ENCODE results near the gene FAM83D.

The FAM83D gene

DNA sequence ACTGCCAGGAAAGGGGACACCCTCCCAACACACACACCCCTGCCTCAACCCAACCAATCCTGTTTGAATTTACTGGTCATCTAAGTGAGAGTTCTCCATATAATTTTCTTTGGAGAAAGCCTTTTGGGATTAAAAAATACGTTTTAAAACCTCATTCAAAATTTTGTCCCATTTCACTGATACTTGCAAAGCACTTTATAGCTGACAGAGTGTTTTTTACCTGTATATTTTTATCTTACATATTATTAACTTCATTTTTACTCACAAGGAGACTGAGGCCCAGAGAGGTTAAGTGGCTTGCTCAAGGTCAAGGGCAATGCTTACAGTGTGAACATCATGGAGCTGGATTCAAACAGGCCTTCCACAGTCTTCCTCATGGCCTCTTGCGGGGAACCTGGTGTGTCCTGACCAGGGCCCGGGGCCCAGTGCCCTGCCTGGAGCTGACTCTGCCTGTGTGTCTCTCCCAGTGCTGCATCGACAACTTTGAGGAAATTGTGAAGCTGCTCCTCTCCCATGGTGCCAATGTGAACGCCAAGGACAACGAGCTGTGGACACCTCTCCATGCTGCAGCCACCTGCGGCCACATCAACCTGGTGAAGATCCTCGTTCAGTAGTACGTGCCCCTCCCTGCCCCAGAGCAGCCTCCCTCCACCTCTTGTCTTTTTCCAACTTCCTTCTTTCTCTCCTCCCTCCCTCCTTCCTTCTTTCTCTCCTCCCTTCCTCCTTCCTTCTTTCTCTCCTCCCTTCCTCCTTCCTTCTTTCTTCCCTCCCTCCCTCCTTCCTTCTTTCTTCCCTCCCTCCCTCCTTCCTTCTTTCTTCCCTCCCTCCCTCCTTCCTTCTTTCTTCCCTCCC is 30.9 kb upstream of the FAM83D start:
- in situ Hi-C loops (cut with MboI; ENCODE audit: low pct_unique_long_range_greater_than_20kb, low sequenced_read_pairs, unreplicated experiment) = no loop called here
- TF ChIP-seq, protein P1, sequence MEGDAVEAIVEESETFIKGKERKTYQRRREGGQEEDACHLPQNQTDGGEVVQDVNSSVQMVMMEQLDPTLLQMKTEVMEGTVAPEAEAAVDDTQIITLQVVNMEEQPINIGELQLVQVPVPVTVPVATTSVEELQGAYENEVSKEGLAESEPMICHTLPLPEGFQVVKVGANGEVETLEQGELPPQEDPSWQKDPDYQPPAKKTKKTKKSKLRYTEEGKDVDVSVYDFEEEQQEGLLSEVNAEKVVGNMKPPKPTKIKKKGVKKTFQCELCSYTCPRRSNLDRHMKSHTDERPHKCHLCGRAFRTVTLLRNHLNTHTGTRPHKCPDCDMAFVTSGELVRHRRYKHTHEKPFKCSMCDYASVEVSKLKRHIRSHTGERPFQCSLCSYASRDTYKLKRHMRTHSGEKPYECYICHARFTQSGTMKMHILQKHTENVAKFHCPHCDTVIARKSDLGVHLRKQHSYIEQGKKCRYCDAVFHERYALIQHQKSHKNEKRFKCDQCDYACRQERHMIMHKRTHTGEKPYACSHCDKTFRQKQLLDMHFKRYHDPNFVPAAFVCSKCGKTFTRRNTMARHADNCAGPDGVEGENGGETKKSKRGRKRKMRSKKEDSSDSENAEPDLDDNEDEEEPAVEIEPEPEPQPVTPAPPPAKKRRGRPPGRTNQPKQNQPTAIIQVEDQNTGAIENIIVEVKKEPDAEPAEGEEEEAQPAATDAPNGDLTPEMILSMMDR (IDR thresholded peaks at IDR 0.05; ENCODE audit: extremely low read depth, insufficient read depth, missing control alignments) = no peak
- DNase-seq (ENCODE audit: low spot score) = no peak

DNA sequence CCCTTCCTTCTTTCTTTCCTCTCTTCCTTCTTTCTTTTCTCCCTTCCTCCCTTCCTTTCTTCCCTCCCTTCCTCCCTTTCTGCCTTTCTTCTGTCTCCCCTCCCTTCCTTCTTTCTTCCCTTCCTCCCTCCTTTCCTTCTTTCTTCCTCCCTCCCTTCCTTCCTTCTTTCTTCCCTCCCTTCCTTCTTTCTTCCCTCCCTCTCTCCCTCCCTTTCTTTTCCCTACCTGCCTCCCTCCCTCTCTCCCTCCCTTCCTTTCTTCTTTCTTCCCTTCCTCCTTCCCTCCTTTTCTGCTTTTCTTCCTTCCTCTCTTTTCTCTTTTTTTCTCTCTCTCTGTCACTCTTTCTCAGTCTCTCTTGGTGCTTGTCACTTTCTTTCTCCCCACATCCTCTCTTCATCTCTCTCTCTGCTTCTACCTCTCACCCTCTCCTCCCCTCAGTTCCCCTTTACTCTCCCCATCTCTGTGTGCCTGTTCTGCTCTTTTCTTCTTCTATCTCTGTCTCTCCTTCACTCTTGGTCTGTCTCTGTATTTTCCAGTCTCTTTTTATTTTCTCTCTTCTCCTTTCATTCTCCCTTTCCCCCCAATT is 30.1 kb upstream of the FAM83D start:
- DNase-seq (ENCODE audit: low spot score) = no peak
- in situ Hi-C loops (cut with MboI; ENCODE audit: low pct_unique_long_range_greater_than_20kb, low sequenced_read_pairs, unreplicated experiment) = no loop called here
- TF ChIP-seq, protein P1 (IDR thresholded peaks at IDR 0.05; ENCODE audit: extremely low read depth, insufficient read depth, missing control alignments) = no peak

DNA sequence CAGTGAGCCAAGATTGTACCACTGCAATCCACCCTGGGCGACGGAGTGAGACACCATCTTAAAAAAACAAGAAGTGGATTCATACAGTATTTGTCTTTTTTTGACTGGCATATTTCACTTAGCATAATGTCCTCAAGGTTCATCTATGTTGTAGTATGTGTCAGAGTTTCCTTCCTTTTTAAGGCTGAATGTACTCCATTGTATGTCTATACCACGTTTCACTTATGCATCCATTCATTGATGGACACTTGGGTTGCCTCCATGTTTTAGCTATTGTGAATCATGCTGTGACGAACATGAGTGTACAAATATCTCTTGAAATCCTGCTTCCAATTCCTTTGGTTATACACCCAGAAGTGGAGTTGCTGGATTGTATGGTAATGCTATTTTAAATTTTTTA is 28.9 kb upstream of the FAM83D start:
- TF ChIP-seq, protein P1 (IDR thresholded peaks at IDR 0.05; ENCODE audit: extremely low read depth, insufficient read depth, missing control alignments) = no peak
- DNase-seq (ENCODE audit: low spot score) = no peak
- in situ Hi-C loops (cut with MboI; ENCODE audit: low pct_unique_long_range_greater_than_20kb, low sequenced_read_pairs, unreplicated experiment) = no loop called here

DNA sequence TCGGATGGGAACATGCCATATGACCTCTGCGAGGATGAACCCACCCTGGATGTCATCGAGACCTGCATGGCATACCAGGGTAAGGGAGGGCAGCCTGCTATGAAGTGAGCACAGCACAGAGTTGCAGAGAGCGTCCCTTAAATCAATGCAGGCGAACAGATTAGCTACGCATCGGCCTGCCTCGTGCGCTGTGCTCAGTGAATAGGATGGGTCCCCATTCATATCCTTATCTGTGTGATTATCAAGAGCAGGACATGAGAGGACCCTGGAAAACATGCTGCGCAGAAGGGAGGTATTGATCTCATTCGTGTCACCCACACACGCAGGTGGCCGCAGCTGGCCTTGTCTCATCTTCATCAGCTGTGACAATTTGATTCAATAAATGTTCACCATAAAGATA is 25.6 kb upstream of the FAM83D start:
- DNase-seq (ENCODE audit: low spot score) = no peak
- in situ Hi-C loops (cut with MboI; ENCODE audit: low pct_unique_long_range_greater_than_20kb, low sequenced_read_pairs, unreplicated experiment) = loop anchor here (25.0 kb wide), 1 partner anchor 238 kb away; no protein-coding TSS in a partner anchor
- TF ChIP-seq, protein P1 (IDR thresholded peaks at IDR 0.05; ENCODE audit: extremely low read depth, insufficient read depth, missing control alignments) = no peak

DNA sequence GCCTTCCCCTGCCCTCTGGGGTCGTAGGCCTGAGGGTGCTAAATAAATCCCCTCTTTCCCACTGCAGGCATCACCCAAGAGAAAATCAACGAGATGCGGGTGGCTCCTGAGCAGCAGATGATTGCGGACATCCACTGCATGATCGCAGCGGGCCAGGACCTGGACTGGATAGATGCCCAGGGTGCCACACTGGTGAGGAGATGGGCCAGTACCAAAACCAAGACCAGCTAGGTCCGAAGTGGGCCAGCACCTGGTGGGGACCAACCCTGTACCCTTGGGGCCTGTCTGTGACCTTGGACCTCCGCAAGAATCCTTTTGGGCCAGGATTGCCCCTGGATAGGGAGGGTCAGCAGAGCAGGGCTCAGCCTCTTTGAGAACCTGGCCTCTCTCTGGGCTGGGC is 23.6 kb upstream of the FAM83D start:
- no peak for DNase-seq (ENCODE audit: low spot score)
- TF ChIP-seq, protein P1 (IDR thresholded peaks at IDR 0.05; ENCODE audit: extremely low read depth, insufficient read depth, missing control alignments) = no peak
- in situ Hi-C loops (cut with MboI; ENCODE audit: low pct_unique_long_range_greater_than_20kb, low sequenced_read_pairs, unreplicated experiment) = loop anchor here (25.0 kb wide), 1 partner anchor 240 kb away; no protein-coding TSS in a partner anchor

DNA sequence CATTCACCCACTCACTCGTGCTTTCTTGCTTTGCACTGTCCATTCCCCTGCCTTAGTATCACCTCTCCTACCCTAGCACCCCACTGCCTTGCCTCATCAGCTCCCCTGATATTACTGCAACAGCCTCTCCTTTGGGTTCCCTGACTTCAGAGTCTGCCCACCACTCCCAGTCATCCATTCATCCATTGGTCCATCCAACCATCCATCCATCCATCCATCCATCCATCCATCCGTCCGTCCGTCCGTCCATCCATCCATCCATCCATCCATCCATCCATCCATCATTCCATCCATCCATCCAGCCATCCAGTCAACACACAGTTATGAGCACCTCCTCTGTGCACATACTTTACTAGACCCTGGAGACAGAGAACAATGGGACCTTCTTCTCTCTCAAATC is 22.9 kb upstream of the FAM83D start:
- DNase-seq (ENCODE audit: low spot score) = no peak
- in situ Hi-C loops (cut with MboI; ENCODE audit: low pct_unique_long_range_greater_than_20kb, low sequenced_read_pairs, unreplicated experiment) = loop anchor here (25.0 kb wide), 1 partner anchor 241 kb away; no protein-coding TSS in a partner anchor
- TF ChIP-seq, protein P1 (IDR thresholded peaks at IDR 0.05; ENCODE audit: extremely low read depth, insufficient read depth, missing control alignments) = no peak

All from GM13977 (cell line).